CD14-positive monocyte (primary cell): Measurements from ENCODE around the gene TPPP. TPM values are rescaled to one million over a fixed set of nuclear protein-coding genes. Genes with fewer than 3 reads are reported as not detected.

Experiments used
- DNase-seq, 3 donors: peaks; one replicate each; pipeline ENCODE4 v3.0.0-alpha.2; 2011 to 2022
- H2AFZ ChIP-seq: 2 replicates; pipeline ENCODE4 v1.6.0; 2012; ENCODE audit warnings: mild to moderate bottlenecking, low read depth, low read length, inconsistent platforms; ENCODE audit not compliant: insufficient read depth, poor library complexity, severe bottlenecking
- H3K27ac ChIP-seq, 2 donors: 1 replicate in 1 of 2; 2 replicates in 1 of 2; pipeline ENCODE4 v1.5.1; 2012 to 2013; ENCODE audit warnings: low read length in 2 of 2, control low read depth in 1 of 2, inconsistent platforms in 1 of 2, low read depth in 1 of 2, mild to moderate bottlenecking in 1 of 2
- H3K27me3 ChIP-seq, 2 donors: one replicate each; pipeline versions ENCODE4 v1.6.0 to v1.6.1; 2011 to 2013; ENCODE audit warnings: low read length in 2 of 2; ENCODE audit not compliant: control insufficient read depth in 2 of 2, insufficient read depth in 2 of 2
- H3K36me3 ChIP-seq, 2 donors: replicated peaks in 1 of 2; 1 replicate in 1 of 2; 2 replicates in 1 of 2; pipeline versions ENCODE4 v1.5.1 to v1.6.1; 2012 to 2013; ENCODE audit warnings: low read length in 2 of 2, control low read depth in 1 of 2, inconsistent platforms in 1 of 2, mild to moderate bottlenecking in 1 of 2; ENCODE audit not compliant: insufficient read depth in 2 of 2, control insufficient read depth in 1 of 2
- H3K4me1 ChIP-seq, 2 donors: 1 replicate in 1 of 2; 2 replicates in 1 of 2; pipeline versions ENCODE4 v1.5.1 to v1.6.1; 2012 to 2013; ENCODE audit warnings: low read length in 2 of 2, control low read depth in 1 of 2, inconsistent platforms in 1 of 2, mild to moderate bottlenecking in 1 of 2, moderate library complexity in 1 of 2; ENCODE audit not compliant: insufficient read depth in 2 of 2, control insufficient read depth in 1 of 2
- H3K4me2 ChIP-seq: replicated peaks from 2 replicates; pipeline ENCODE3; 2012; ENCODE audit warnings: low read length, moderate library complexity, mild to moderate bottlenecking; ENCODE audit not compliant: poor library complexity, severe bottlenecking; ENCODE audit errors: extremely low read depth
- H3K4me3 ChIP-seq, 3 experiments: fragments of 200-600 bp in 1 of 3; sonication (generic) in 1 of 3; replicated peaks in 1 of 3; 1 replicate in 2 of 3; 2 replicates in 1 of 3; pipeline ENCODE4 v1.5.1; 2011 to 2013; ENCODE audit warnings: low read length in 3 of 3, mild to moderate bottlenecking in 3 of 3, control low read depth in 2 of 3, low read depth in 2 of 3, inconsistent platforms in 1 of 3, moderate library complexity in 1 of 3
- H3K79me2 ChIP-seq: 2 replicates; pipeline ENCODE4 v1.6.0; 2012; ENCODE audit warnings: mild to moderate bottlenecking, control low read depth, inconsistent platforms, low read length, moderate library complexity; ENCODE audit not compliant: insufficient read depth
- H3K9ac ChIP-seq: 2 replicates; pipeline ENCODE4 v1.6.0; 2017; ENCODE audit warnings: low read length, mild to moderate bottlenecking; ENCODE audit not compliant: insufficient read depth, poor library complexity, severe bottlenecking
- H3K9me3 ChIP-seq, 2 donors: replicated peaks in 1 of 2; 1 replicate in 1 of 2; 2 replicates in 1 of 2; pipeline versions ENCODE4 v1.5.1 to v1.6.1; 2012 to 2013; ENCODE audit warnings: low read length in 2 of 2, control low read depth in 1 of 2; ENCODE audit not compliant: control insufficient read depth in 1 of 2, insufficient read depth in 1 of 2
- H4K20me1 ChIP-seq: 2 replicates; pipeline ENCODE4 v1.6.0; 2012; ENCODE audit warnings: mild to moderate bottlenecking, low read length, control low read depth, moderate library complexity; ENCODE audit not compliant: insufficient read depth
- H3K27ac Mint-ChIP-seq, 7 donors: one replicate each; pipeline ENCODE4 v1.8.0; 2020; ENCODE audit warnings: mild to moderate bottlenecking in 7 of 7, mixed read lengths in 7 of 7, moderate library complexity in 6 of 7, inconsistent platforms in 2 of 7
- H3K27me3 Mint-ChIP-seq, 3 donors: one replicate each; pipeline ENCODE4 v1.8.0; 2021 to 2022; ENCODE audit warnings: low read depth in 3 of 3, mild to moderate bottlenecking in 3 of 3, mixed read lengths in 3 of 3, moderate library complexity in 3 of 3, inconsistent platforms in 1 of 3
- H3K36me3 Mint-ChIP-seq, 2 donors: one replicate each; pipeline ENCODE4 v1.8.0; 2020; ENCODE audit warnings: mixed read lengths in 2 of 2, inconsistent platforms in 1 of 2, mild to moderate bottlenecking in 1 of 2
- H3K4me1 Mint-ChIP-seq: one replicate; pipeline ENCODE4 v1.8.0; 2020; ENCODE audit warnings: mild to moderate bottlenecking, mixed read lengths
- H3K4me3 Mint-ChIP-seq, 2 donors: one replicate each; pipeline ENCODE4 v1.8.0; 2020; ENCODE audit warnings: mild to moderate bottlenecking in 2 of 2, mixed read lengths in 2 of 2, moderate library complexity in 1 of 2
- H3K9me3 Mint-ChIP-seq, 7 donors: one replicate each; pipeline ENCODE4 v1.8.0; 2020 to 2022; ENCODE audit warnings: mixed read lengths in 7 of 7, mild to moderate bottlenecking in 6 of 7, moderate library complexity in 6 of 7, inconsistent platforms in 2 of 7
- CTCF ChIP-seq: fragments of 200-600 bp; IDR thresholded peaks from one replicate; pipeline ENCODE4 v1.8.0; 2022; ENCODE audit warnings: antibody characterized with exemption, mild to moderate bottlenecking
- WGBS: methylation state at CpG from one replicate; pipeline ENCODE4 v1.1.5; 2013; ENCODE audit warnings: missing lambda C conversion rate; ENCODE audit not compliant: insufficient coverage; 5-methylcytosine and 5-hydroxymethylcytosine counted together
- intact Hi-C, 2 donors: fragments of 100-400 bp; cut with micrococcal nuclease; formaldehyde crosslinking; loops; one replicate each; pipeline versions ENCODE4 v1.15.0 to v1.15.1; 2023
- polyA plus RNA-seq, 3 donors: library from polyadenylated mRNA; depleted of rRNA in 1 of 3; unstranded in 2 of 3; stranded (reverse) in 1 of 3; fragments of 300-500 nt in 2 of 3; fragments of >200 nt in 1 of 3; fragmentation: Illumina TruSeq in 2 of 3; gene quantifications; 1 replicate in 2 of 3; 2 replicates in 1 of 3; pipeline ENCODE4 v1.2.3, GENCODE V29; 2012 to 2021

TPPP gene
- polyA plus RNA-seq, 3 donors: 0.02 to 0.17 (median 0.06) TPM

GRCh38 chr5:673161-673830, 19.9 kb downstream of the TPPP start:
- intact Hi-C loops: loop anchor here in 1 of 2 donors (5.0 kb wide), 1 partner anchor 229 kb away; no protein-coding TSS in a partner anchor
- H3K36me3 Mint-ChIP-seq: no peaks in the 10 kb centered on the region
- H3K27me3 Mint-ChIP-seq: peaks cover 3 to 38% (median 10%) of the 10 kb centered on the region in 3 donors
- Histone ChIP-seq H3K27ac (no peak overlapping the region), H3K27me3 (peaks cover 0 to 17% of the 10 kb centered on the region in 2 donors), H2AFZ (no peak overlapping the region), H4K20me1 (no peaks in the 10 kb centered on the region), H3K4me3 (no peak overlapping the region), H3K4me1 (no peaks in the 10 kb centered on the region), H3K9ac (no peak overlapping the region), H3K4me2 (no peak overlapping the region), H3K36me3 (no peaks in the 10 kb centered on the region), H3K79me2 (no peaks in the 10 kb centered on the region), H3K9me3 (no peaks in the 10 kb centered on the region)
- WGBS: 72% methylated on average over 12 of the region's 19 CpGs
- no peak for DNase-seq
- H3K9me3 Mint-ChIP-seq: peaks cover 0 to 6% (median 1%) of the 10 kb centered on the region in 7 donors
- peak overlapping the region in 1 of 2 donors; percentile 48 for H3K4me3 Mint-ChIP-seq
- no peak for TF ChIP-seq CTCF
- peak overlapping the region in 4 of 7 donors; percentile 60 to 85 (median 74) for H3K27ac Mint-ChIP-seq
- H3K4me1 Mint-ChIP-seq: peaks cover 4% of the 10 kb centered on the region

GRCh38 chr5:672329-673160, 20.6 kb downstream of the TPPP start:
- H3K9me3 Mint-ChIP-seq: peaks cover 0 to 6% (median 1%) of the 10 kb centered on the region in 7 donors
- H3K27me3 Mint-ChIP-seq: peaks cover 3 to 38% (median 10%) of the 10 kb centered on the region in 3 donors
- Histone ChIP-seq H3K4me3 (no peak overlapping the region), H3K79me2 (no peaks in the 10 kb centered on the region), H3K36me3 (no peaks in the 10 kb centered on the region), H3K27ac (no peak overlapping the region), H4K20me1 (no peaks in the 10 kb centered on the region), H3K4me1 (no peaks in the 10 kb centered on the region), H3K9ac (no peak overlapping the region), H3K9me3 (no peaks in the 10 kb centered on the region), H3K27me3 (peaks cover 0 to 17% of the 10 kb centered on the region in 2 donors), H3K4me2 (no peak overlapping the region), H2AFZ (no peak overlapping the region)
- H3K4me3 Mint-ChIP-seq: peak overlapping the region in 1 of 2 donors; percentile 48
- peak; percentile 22 to 54 (median 35) for DNase-seq
- peaks cover 4% of the 10 kb centered on the region for H3K4me1 Mint-ChIP-seq
- H3K27ac Mint-ChIP-seq: peak overlapping the region in 4 of 7 donors; percentile 60 to 85 (median 74)
- WGBS: 42% methylated on average over 25 of the region's 27 CpGs
- no peak for TF ChIP-seq CTCF
- intact Hi-C loops: loop anchor here in 1 of 2 donors (5.0 kb wide), 1 partner anchor 230 kb away; no protein-coding TSS in a partner anchor
- peaks cover 1% of the 10 kb centered on the region in 2 donors for H3K36me3 Mint-ChIP-seq
